ENCODE results near the gene ATP5F1D.

The ATP5F1D gene

GRCh38 chr19:1285737-1286360, 44.3 kb downstream of the ATP5F1D start, which contains the start of gene EFNA2:
TSS of gene EFNA2 (plus strand) at chr19:1285873. CDS start at chr19:1286169, 296 bp downstream.
- no peak for DNase-seq
- Histone ChIP-seq H3K27me3 (ENCODE audit: insufficient read depth, low read length) (peaks cover 7% of the 10 kb centered on the region), H4K91ac (ENCODE audit: low read depth, low read length) (peak within 1 kb of the TSS; percentile 30), H3K9ac (ENCODE audit: low read length) (no peak within 1 kb of the TSS), H3K4ac (ENCODE audit: low read depth, low read length) (peak within 1 kb of the TSS; percentile 21), H3K4me1 (ENCODE audit: control insufficient read depth in 1 of 2, insufficient read depth in 2 of 2, low read length in 2 of 2) (peaks cover 0 to 10% of the 10 kb centered on the region in 2 experiments), H2AFZ (ENCODE audit: insufficient read depth, low read length, poor library complexity) (peak within 1 kb of the TSS; percentile 7), H3K4me3 (ENCODE audit: low read depth, low read length) (peak within 1 kb of the TSS; percentile 71), H4K12ac (ENCODE audit: low read depth, low read length) (peak within 1 kb of the TSS; percentile 70), H3K18ac (ENCODE audit: low read length) (peak within 1 kb of the TSS; percentile 61), H3K27ac (ENCODE audit: low read depth, low read length) (no peak within 1 kb of the TSS), H2BK120ac (ENCODE audit: insufficient read depth, low read length, poor library complexity) (no peak within 1 kb of the TSS), H2BK5ac (ENCODE audit: low read depth, low read length, poor library complexity) (no peak within 1 kb of the TSS), H3K79me1 (ENCODE audit: low read length) (no peaks in the 10 kb centered on the region), H3K36me3 (ENCODE audit: control insufficient read depth in 1 of 2, insufficient read depth in 2 of 2, low read length in 2 of 2) (no peaks in the 10 kb centered on the region), H3K14ac (ENCODE audit: low read length) (peak within 1 kb of the TSS; percentile 68), H3K9me3 (ENCODE audit: insufficient read depth, low read depth, low read length) (no peaks in the 10 kb centered on the region), H2BK12ac (ENCODE audit: low read length) (no peak within 1 kb of the TSS), H3K4me2 (ENCODE audit: low read length) (peak within 1 kb of the TSS; percentile 63), H2AK5ac (ENCODE audit: low read length) (peak within 1 kb of the TSS; percentile 65), H4K8ac (ENCODE audit: low read depth, low read length) (peak within 1 kb of the TSS; percentile 66), H3K79me2 (ENCODE audit: control insufficient read depth, insufficient read depth, low read length, poor library complexity) (no peaks in the 10 kb centered on the region), H3K23ac (ENCODE audit: low read length) (no peak within 1 kb of the TSS)
- no CpG with 5 or more reads among the region's 113 CpGs for WGBS (ENCODE audit: extremely low coverage, insufficient coverage, insufficient read length)

GRCh38 chr19:1286487-1287353, 45.2 kb downstream of the ATP5F1D start:
- Histone ChIP-seq H3K79me1 (ENCODE audit: low read length) (no peaks in the 10 kb centered on the region), H3K23ac (ENCODE audit: low read length) (no peak overlapping the region), H3K27ac (ENCODE audit: low read depth, low read length) (no peak overlapping the region), H2BK5ac (ENCODE audit: low read depth, low read length, poor library complexity) (no peak overlapping the region), H3K4me2 (ENCODE audit: low read length) (peak overlapping the region; percentile 63), H2BK12ac (ENCODE audit: low read length) (no peak overlapping the region), H3K18ac (ENCODE audit: low read length) (peak overlapping the region; percentile 61), H3K14ac (ENCODE audit: low read length) (peak overlapping the region; percentile 68), H3K4me1 (ENCODE audit: control insufficient read depth in 1 of 2, insufficient read depth in 2 of 2, low read length in 2 of 2) (peaks cover 0 to 10% of the 10 kb centered on the region in 2 experiments), H4K8ac (ENCODE audit: low read depth, low read length) (peak overlapping the region; percentile 33), H3K79me2 (ENCODE audit: control insufficient read depth, insufficient read depth, low read length, poor library complexity) (no peaks in the 10 kb centered on the region), H3K4ac (ENCODE audit: low read depth, low read length) (peak overlapping the region; percentile 21), H2AFZ (ENCODE audit: insufficient read depth, low read length, poor library complexity) (no peak overlapping the region), H2BK120ac (ENCODE audit: insufficient read depth, low read length, poor library complexity) (no peak overlapping the region), H3K4me3 (ENCODE audit: low read depth, low read length) (peak overlapping the region; percentile 71), H3K36me3 (ENCODE audit: control insufficient read depth in 1 of 2, insufficient read depth in 2 of 2, low read length in 2 of 2) (no peaks in the 10 kb centered on the region), H3K9me3 (ENCODE audit: insufficient read depth, low read depth, low read length) (no peaks in the 10 kb centered on the region), H3K27me3 (ENCODE audit: insufficient read depth, low read length) (peaks cover 7% of the 10 kb centered on the region), H2AK5ac (ENCODE audit: low read length) (peak overlapping the region; percentile 65), H3K9ac (ENCODE audit: low read length) (no peak overlapping the region), H4K12ac (ENCODE audit: low read depth, low read length) (peak overlapping the region; percentile 70), H4K91ac (ENCODE audit: low read depth, low read length) (peak overlapping the region; percentile 27)
- no peak for DNase-seq
- no CpG with 5 or more reads among the region's 38 CpGs for WGBS (ENCODE audit: extremely low coverage, insufficient coverage, insufficient read length)

- no peak overlapping the region for H3K9ac ChIP-seq (ENCODE audit: low read length)
- no peaks in the 10 kb centered on the region for H3K36me3 ChIP-seq (ENCODE audit: control insufficient read depth in 1 of 2, insufficient read depth in 2 of 2, low read length in 2 of 2)
- no peak overlapping the region for H3K23ac ChIP-seq (ENCODE audit: low read length)
- no peak overlapping the region for H2BK5ac ChIP-seq (ENCODE audit: low read depth, low read length, poor library complexity)
- H4K8ac ChIP-seq (ENCODE audit: low read depth, low read length): no peak overlapping the region
- H2BK12ac ChIP-seq (ENCODE audit: low read length): no peak overlapping the region
- H4K91ac ChIP-seq (ENCODE audit: low read depth, low read length): no peak overlapping the region
- no peaks in the 10 kb centered on the region for H3K79me2 ChIP-seq (ENCODE audit: control insufficient read depth, insufficient read depth, low read length, poor library complexity)
- H3K9me3 ChIP-seq (ENCODE audit: insufficient read depth, low read depth, low read length): no peaks in the 10 kb centered on the region
- H3K27me3 ChIP-seq (ENCODE audit: insufficient read depth, low read length): peaks cover 7% of the 10 kb centered on the region
- H3K27ac ChIP-seq (ENCODE audit: low read depth, low read length): no peak overlapping the region
- H3K4me1 ChIP-seq (ENCODE audit: control insufficient read depth in 1 of 2, insufficient read depth in 2 of 2, low read length in 2 of 2): peaks cover 0 to 10% of the 10 kb centered on the region in 2 experiments
- no peaks in the 10 kb centered on the region for H3K79me1 ChIP-seq (ENCODE audit: low read length)
- no peak overlapping the region for H2AFZ ChIP-seq (ENCODE audit: insufficient read depth, low read length, poor library complexity)
- no peak overlapping the region for H3K4me2 ChIP-seq (ENCODE audit: low read length)
- no peak overlapping the region for H3K4me3 ChIP-seq (ENCODE audit: low read depth, low read length)
- WGBS (ENCODE audit: extremely low coverage, insufficient coverage, insufficient read length): no CpG with 5 or more reads among the region's 55 CpGs
- no peak overlapping the region for H4K12ac ChIP-seq (ENCODE audit: low read depth, low read length)
- H3K4ac ChIP-seq (ENCODE audit: low read depth, low read length): no peak overlapping the region
- no peak overlapping the region for H3K14ac ChIP-seq (ENCODE audit: low read length)
- H2BK120ac ChIP-seq (ENCODE audit: insufficient read depth, low read length, poor library complexity): no peak overlapping the region
- H3K18ac ChIP-seq (ENCODE audit: low read length): no peak overlapping the region
- peak in 1 of 2 donors; percentile 26 for DNase-seq
- H2AK5ac ChIP-seq (ENCODE audit: low read length): no peak overlapping the region
Measured at GRCh38 chr19:1287354-1288225, 46.0 kb downstream of the ATP5F1D start.

GRCh38 chr19:1288226-1288612, 46.7 kb downstream of the ATP5F1D start:
- H3K79me2 ChIP-seq (ENCODE audit: control insufficient read depth, insufficient read depth, low read length, poor library complexity): no peaks in the 10 kb centered on the region
- no CpG with 5 or more reads among the region's 18 CpGs for WGBS (ENCODE audit: extremely low coverage, insufficient coverage, insufficient read length)
- no peak for DNase-seq
- no peaks in the 10 kb centered on the region for H3K79me1 ChIP-seq (ENCODE audit: low read length)
- no peak overlapping the region for H2BK5ac ChIP-seq (ENCODE audit: low read depth, low read length, poor library complexity)
- no peak overlapping the region for H3K9ac ChIP-seq (ENCODE audit: low read length)
- no peak overlapping the region for H2AK5ac ChIP-seq (ENCODE audit: low read length)
- no peak overlapping the region for H3K4me2 ChIP-seq (ENCODE audit: low read length)
- no peak overlapping the region for H3K18ac ChIP-seq (ENCODE audit: low read length)
- no peak overlapping the region for H4K8ac ChIP-seq (ENCODE audit: low read depth, low read length)
- no peaks in the 10 kb centered on the region for H3K9me3 ChIP-seq (ENCODE audit: insufficient read depth, low read depth, low read length)
- H3K14ac ChIP-seq (ENCODE audit: low read length): no peak overlapping the region
- no peaks in the 10 kb centered on the region for H3K36me3 ChIP-seq (ENCODE audit: control insufficient read depth in 1 of 2, insufficient read depth in 2 of 2, low read length in 2 of 2)
- H2AFZ ChIP-seq (ENCODE audit: insufficient read depth, low read length, poor library complexity): no peak overlapping the region
- H3K4me3 ChIP-seq (ENCODE audit: low read depth, low read length): no peak overlapping the region
- H3K27me3 ChIP-seq (ENCODE audit: insufficient read depth, low read length): peaks cover 7% of the 10 kb centered on the region
- no peak overlapping the region for H3K4ac ChIP-seq (ENCODE audit: low read depth, low read length)
- H4K91ac ChIP-seq (ENCODE audit: low read depth, low read length): no peak overlapping the region
- no peak overlapping the region for H2BK120ac ChIP-seq (ENCODE audit: insufficient read depth, low read length, poor library complexity)
- H4K12ac ChIP-seq (ENCODE audit: low read depth, low read length): no peak overlapping the region
- H3K4me1 ChIP-seq (ENCODE audit: control insufficient read depth in 1 of 2, insufficient read depth in 2 of 2, low read length in 2 of 2): peaks cover 0 to 10% of the 10 kb centered on the region in 2 experiments
- H3K27ac ChIP-seq (ENCODE audit: low read depth, low read length): no peak overlapping the region
- no peak overlapping the region for H2BK12ac ChIP-seq (ENCODE audit: low read length)
- no peak overlapping the region for H3K23ac ChIP-seq (ENCODE audit: low read length)
